Activated CD8-positive, alpha-beta T cell treated with anti-CD3 and anti-CD28 coated beads for 36 hours (primary cell): Measurements from ENCODE around the gene ODF4. TPM values are rescaled to one million over a fixed set of nuclear protein-coding genes. Genes with fewer than 3 reads are reported as not detected.

Experiments used
- ATAC-seq: fragments of 200-7000 bp; cut with Tn5 transposase; one replicate; pipeline ENCODE4 v1.10.0; 2021; ENCODE audit warnings: mild to moderate bottlenecking, moderate library complexity
- CTCF ChIA-PET: fragments of 350-600 bp; sonication (Branson Sonifier 250); formaldehyde crosslinking; loops from one replicate; lab custom pipeline; 2021; ENCODE audit warnings: antibody characterized with exemption; lab: Charles Lee
- POLR2A ChIA-PET: fragments of 350-600 bp; sonication (Branson Sonifier 250); formaldehyde crosslinking; loops from one replicate; lab custom pipeline; 2021; ENCODE audit warnings: antibody characterized with exemption; lab: Charles Lee
- DNase-seq: peaks from one replicate; pipeline ENCODE4 v3.0.0-alpha.2; 2020
- H3K27ac Mint-ChIP-seq: one replicate; pipeline ENCODE4 v1.8.0; 2021; ENCODE audit warnings: mild to moderate bottlenecking, mixed read lengths
- H3K27me3 Mint-ChIP-seq: one replicate; pipeline ENCODE4 v1.8.0; 2021; ENCODE audit warnings: mixed read lengths
- H3K36me3 Mint-ChIP-seq: one replicate; pipeline ENCODE4 v1.8.0; 2021; ENCODE audit warnings: low read depth, mixed read lengths
- H3K4me1 Mint-ChIP-seq: one replicate; pipeline ENCODE4 v1.8.0; 2021; ENCODE audit warnings: low read depth, mixed read lengths
- H3K4me3 Mint-ChIP-seq: one replicate; pipeline ENCODE4 v1.8.0; 2021; ENCODE audit warnings: mild to moderate bottlenecking, moderate library complexity, mixed read lengths
- H3K9me3 Mint-ChIP-seq: one replicate; pipeline ENCODE4 v1.8.0; 2021; ENCODE audit warnings: mixed read lengths
- CTCF ChIP-seq: fragments of 200-600 bp; IDR thresholded peaks from one replicate; pipeline ENCODE4 v1.8.0; 2022; ENCODE audit warnings: antibody characterized with exemption, mild to moderate bottlenecking
- intact Hi-C: fragments of 100-400 bp; cut with micrococcal nuclease; formaldehyde crosslinking; loops from one replicate; pipeline ENCODE4 v1.10.0; 2022
- total RNA-seq, 2 experiments: library from RNA; stranded (reverse); gene quantifications; one replicate each; pipeline ENCODE4 v1.2.3, GENCODE V29; 2021

ODF4 gene
- total RNA-seq, 2 experiments from 2014 or later, result not detected

GRCh38 chr17:8315764-8316217 lies 23.8 kb upstream of the ODF4 start:
- Mint-ChIP-seq H3K27ac (no peak overlapping the region), H3K9me3 (no peaks in the 10 kb centered on the region), H3K27me3 (peaks cover 3% of the 10 kb centered on the region), H3K36me3 (no peaks in the 10 kb centered on the region), H3K4me3 (no peak overlapping the region), H3K4me1 (no peaks in the 10 kb centered on the region)
- POLR2A ChIA-PET, result interaction anchor here (1.3 kb wide), 1 partner anchor 142 kb away, joined by 3 read pairs; no protein-coding TSS in a partner anchor
- ATAC-seq (no peak), DNase-seq (no peak)
- intact Hi-C loops, result no loop called here
- CTCF ChIA-PET, result no interaction called here
- TF ChIP-seq CTCF, result no peak

- Mint-ChIP-seq H3K4me1 (no peaks in the 10 kb centered on the region), H3K27ac (no peak overlapping the region), H3K36me3 (no peaks in the 10 kb centered on the region), H3K27me3 (peaks cover 3% of the 10 kb centered on the region), H3K9me3 (no peaks in the 10 kb centered on the region), H3K4me3 (no peak overlapping the region)
- no peak for DNase-seq
- no peak for ATAC-seq
- POLR2A ChIA-PET, result interaction anchor here (0.9 to 1.1 kb wide), 2 partner anchors 8 to 61 kb away, joined by 3 to 4 read pairs; no protein-coding TSS in a partner anchor
- CTCF ChIA-PET, result interaction anchor here (1.2 to 2.0 kb wide), 3 partner anchors 23 to 224 kb away, joined by 3 to 4 read pairs (median 4); partner anchors contain the start of gene SLC25A35
- intact Hi-C loops, result no loop called here
- no peak for TF ChIP-seq CTCF
Observed at GRCh38 chr17:8318010-8318935, 21.4 kb upstream of the ODF4 start.

GRCh38 chr17:8320262-8320661 lies 19.4 kb upstream of the ODF4 start:
- ChIA-PET CTCF (no interaction called here), POLR2A (no interaction called here)
- H3K27me3 Mint-ChIP-seq, result peaks cover 12% of the 10 kb centered on the region

GRCh38 chr17:8320990-8321389 lies 18.6 kb upstream of the ODF4 start:
- ATAC-seq (no peak), DNase-seq (no peak)
- intact Hi-C loops, result no loop called here
- TF ChIP-seq CTCF, result no peak
- Mint-ChIP-seq H3K4me1 (peaks cover 4% of the 10 kb centered on the region), H3K27ac (no peak overlapping the region), H3K36me3 (no peaks in the 10 kb centered on the region), H3K27me3 (peaks cover 18% of the 10 kb centered on the region), H3K4me3 (no peak overlapping the region), H3K9me3 (no peaks in the 10 kb centered on the region)
- ChIA-PET POLR2A (no interaction called here), CTCF (no interaction called here)

More at GRCh38 chr17:8320262-8320661, 19.4 kb upstream of the ODF4 start:
- TF ChIP-seq CTCF, result no peak
- ATAC-seq, result no peak
- Mint-ChIP-seq H3K36me3 (no peaks in the 10 kb centered on the region), H3K4me1 (no peaks in the 10 kb centered on the region), H3K4me3 (no peak overlapping the region), H3K9me3 (no peaks in the 10 kb centered on the region), H3K27ac (no peak overlapping the region)
- intact Hi-C loops, result no loop called here
- no peak for DNase-seq

GRCh38 chr17:8322061-8322460 lies 17.6 kb upstream of the ODF4 start:
- Mint-ChIP-seq H3K27ac (no peak overlapping the region), H3K4me1 (peaks cover 12% of the 10 kb centered on the region), H3K27me3 (peaks cover 27% of the 10 kb centered on the region), H3K9me3 (no peaks in the 10 kb centered on the region), H3K4me3 (no peak overlapping the region), H3K36me3 (no peaks in the 10 kb centered on the region)
- ATAC-seq, result no peak
- TF ChIP-seq CTCF, result no peak
- CTCF ChIA-PET, result no interaction called here
- DNase-seq, result no peak
- POLR2A ChIA-PET, result no interaction called here
- intact Hi-C loops, result no loop called here
